Mucosa of descending colon (tissue), 3 donors: ENCODE data around the gene KRT4. TPM values are rescaled to one million over a fixed set of nuclear protein-coding genes. Genes with fewer than 3 reads are reported as not detected.
A peak's percentile ranks its signal among the peaks of the same experiment; 100 is the strongest.

ENCODE experiments used
- ATAC-seq: fragments of 200-7000 bp; cut with Tn5 transposase; one replicate; pipeline ENCODE4 v1.9.1; 2020; ENCODE audit warnings: mild to moderate bottlenecking, moderate library complexity
- DNase-seq, 3 donors: peaks; one replicate each; pipeline ENCODE4 v3.0.0-alpha.2; 2020
- H3K36me3 ChIP-seq: fragments of 200-600 bp; one replicate; pipeline ENCODE4 v1.8.0; 2021; ENCODE audit warnings: low read depth, mild to moderate bottlenecking
- H3K4me1 ChIP-seq: fragments of 200-600 bp; one replicate; pipeline ENCODE4 v1.8.0; 2021; ENCODE audit warnings: low read depth, mild to moderate bottlenecking
- H3K4me3 ChIP-seq: fragments of 200-600 bp; one replicate; pipeline ENCODE4 v1.8.0; 2021; ENCODE audit warnings: mild to moderate bottlenecking
- H3K9me3 ChIP-seq: fragments of 200-600 bp; one replicate; pipeline ENCODE4 v1.8.0; 2021; ENCODE audit warnings: mild to moderate bottlenecking
- CTCF ChIP-seq: fragments of 200-600 bp; IDR thresholded peaks from one replicate; pipeline ENCODE4 v1.8.0; 2022; ENCODE audit warnings: antibody characterized with exemption, mild to moderate bottlenecking
- intact Hi-C, 2 donors: fragments of 100-400 bp; cut with DNase I in 1 of 2; cut with micrococcal nuclease in 1 of 2; formaldehyde crosslinking; loops; one replicate each; pipeline versions ENCODE4 v1.11.0 to v1.11.1; 2022; cut with DNase I, micrococcal nuclease
- total RNA-seq, 3 donors: library from RNA; stranded (reverse); fragmentation: NEBNext Ultra II Directional in 2 of 3; extraction: Animal tissue kit (Norgen Biotek cat#: 25700) in 2 of 3; gene quantifications; one replicate each; pipeline versions ENCODE4 v1.2.1 to v1.2.4, GENCODE V29; 2021 to 2023
- donor health status: DM: no; HTN: no; CAD: no; lungs with moderate emphysema.
- donor health status: DM: no; HTN: no; CAD: no.
- donor health status: DM: no; HTN: yes; CAD: no.

Gene KRT4
- total RNA-seq, 3 donors from 2014 or later = not detected

DNA sequence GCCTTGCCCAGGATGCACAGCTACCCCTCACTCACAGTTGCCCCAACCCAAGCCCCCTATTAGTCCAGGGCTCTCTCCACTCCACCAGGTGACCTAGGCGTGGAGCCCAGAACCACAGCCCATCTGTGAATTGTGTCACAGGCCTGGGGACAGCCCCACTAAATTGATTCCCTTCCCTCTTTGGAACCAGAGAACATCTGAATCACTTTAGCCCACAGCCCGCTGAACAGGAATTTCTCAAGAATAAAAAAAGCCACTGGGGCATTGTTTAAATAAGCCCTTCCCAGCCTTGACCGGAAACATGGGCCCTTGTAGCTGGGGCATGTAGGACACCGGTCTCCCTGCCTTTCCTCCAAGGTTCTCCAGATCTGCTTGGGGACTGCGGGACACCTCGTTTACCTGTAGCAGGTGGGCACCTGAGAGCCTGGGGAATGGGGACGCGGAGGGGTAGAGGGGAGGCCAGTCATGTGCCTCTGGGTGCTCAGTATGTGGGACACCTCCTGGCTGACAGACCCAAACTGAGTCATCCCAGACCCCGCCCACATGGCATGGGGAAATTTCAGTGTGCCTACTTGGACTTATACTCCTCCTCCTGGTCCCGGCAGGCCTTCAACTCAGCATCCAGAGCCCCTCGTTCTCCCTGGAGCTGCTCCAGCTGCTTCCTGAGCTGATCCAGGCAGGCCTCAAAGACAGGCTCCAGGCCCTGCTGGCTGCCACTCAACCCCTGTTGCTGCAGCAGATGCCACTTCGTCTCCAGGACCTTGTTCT lies 33.6 kb upstream of the KRT4 start:
- no peak for ATAC-seq
- intact Hi-C loops = no loop called here
- Histone ChIP-seq H3K36me3 (no peaks in the 10 kb centered on the region), H3K4me3 (no peak overlapping the region), H3K4me1 (no peaks in the 10 kb centered on the region), H3K9me3 (no peaks in the 10 kb centered on the region)
- no peak for TF ChIP-seq CTCF
- DNase-seq = peak in 1 of 3 donors; percentile 31

- intact Hi-C loops = no loop called here
- H3K36me3 ChIP-seq = no peaks in the 10 kb centered on the region
- ATAC-seq (no peak), DNase-seq (peak in 1 of 3 donors; percentile 30)
- no peaks in the 10 kb centered on the region for H3K9me3 ChIP-seq
- no peaks in the 10 kb centered on the region for H3K4me1 ChIP-seq
- no peak overlapping the region for H3K4me3 ChIP-seq
- no peak for TF ChIP-seq CTCF
Measured at GRCh38 chr12:52846356-52846970, 32.5 kb upstream of the KRT4 start.

DNA sequence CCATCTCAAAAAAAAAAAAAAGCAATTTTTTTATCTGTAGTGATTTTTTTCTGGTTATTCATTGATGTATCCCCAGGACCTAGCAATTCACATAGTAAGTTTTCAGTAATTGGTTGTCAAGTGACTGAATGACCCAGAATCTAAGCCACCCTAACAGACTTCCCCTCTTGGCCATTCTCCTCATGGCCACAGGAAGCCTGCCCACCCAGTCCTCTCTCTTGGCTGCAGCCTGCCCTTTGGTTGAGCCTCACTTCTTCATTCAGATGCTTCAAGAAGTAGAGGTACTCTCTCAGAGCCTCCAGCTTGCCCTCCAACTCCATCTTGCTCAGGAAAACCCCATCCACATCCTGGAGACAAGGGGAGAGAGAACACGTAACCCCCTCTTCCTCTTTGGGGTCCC lies 32.0 kb upstream of the KRT4 start:
- H3K36me3 ChIP-seq = no peaks in the 10 kb centered on the region
- no peaks in the 10 kb centered on the region for H3K4me1 ChIP-seq
- ATAC-seq (no peak), DNase-seq (peak in 1 of 3 donors; percentile 2)
- no peak overlapping the region for H3K4me3 ChIP-seq
- no peaks in the 10 kb centered on the region for H3K9me3 ChIP-seq
- TF ChIP-seq CTCF = no peak
- intact Hi-C loops = no loop called here

DNA sequence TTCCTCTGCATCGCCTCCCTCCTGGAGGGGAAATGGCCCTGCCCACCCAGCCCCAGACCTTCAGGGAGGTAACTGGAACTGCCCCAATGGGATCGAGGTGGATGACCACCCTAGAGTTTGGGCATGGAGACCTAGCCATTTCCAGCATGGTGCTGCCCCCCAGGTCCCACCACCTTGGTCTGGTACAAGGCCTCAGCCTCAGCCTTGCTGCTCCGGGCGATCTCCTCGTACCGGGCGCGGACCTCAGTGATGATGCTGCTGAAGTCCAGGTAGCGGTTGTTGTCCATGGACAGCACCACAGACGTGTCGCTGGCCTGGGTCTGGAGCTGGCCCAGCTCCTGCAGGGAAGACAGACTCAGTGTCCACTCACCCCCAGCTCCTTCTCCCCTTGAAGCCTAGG lies 30.5 kb upstream of the KRT4 start:
- ATAC-seq = no peak
- no peaks in the 10 kb centered on the region for H3K9me3 ChIP-seq
- H3K4me3 ChIP-seq = no peak overlapping the region
- peak in 1 of 3 donors; percentile 42 for DNase-seq
- H3K36me3 ChIP-seq = no peaks in the 10 kb centered on the region
- intact Hi-C loops = no loop called here
- H3K4me1 ChIP-seq = no peaks in the 10 kb centered on the region
- no peak for TF ChIP-seq CTCF

DNA sequence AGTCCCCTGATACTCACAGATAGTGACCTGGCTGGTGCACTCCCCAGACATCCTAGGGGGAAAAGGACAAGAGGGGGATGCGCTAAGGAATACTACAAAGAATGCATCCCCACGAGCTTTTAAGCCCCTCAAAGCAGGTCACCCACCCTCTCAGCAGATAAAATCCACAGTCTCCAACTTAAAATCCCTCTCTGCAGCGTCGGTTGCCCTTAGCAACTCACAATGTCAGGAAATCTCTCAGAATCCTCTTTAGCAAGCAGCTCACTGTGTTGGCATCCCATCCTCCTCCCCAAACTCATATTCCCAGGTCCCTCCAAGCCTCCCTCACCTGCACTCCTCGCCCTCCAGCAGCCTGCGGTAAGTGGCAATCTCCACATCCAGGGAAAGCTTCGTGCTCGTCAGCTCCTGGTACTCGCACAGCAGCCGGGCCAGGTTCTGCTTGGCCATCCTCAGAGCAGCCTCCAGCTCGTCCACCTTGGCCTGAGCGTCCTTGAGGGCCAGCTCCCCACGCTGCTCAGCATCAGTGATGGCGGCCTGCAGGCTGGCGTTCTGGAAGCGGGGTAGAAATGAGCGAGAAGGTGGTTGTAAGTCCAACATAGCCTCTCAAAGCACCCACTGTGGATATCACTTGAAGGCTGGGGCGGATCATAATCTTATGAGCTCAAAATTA lies 25.7 kb upstream of the KRT4 start:
- intact Hi-C loops = no loop called here
- no peak for ATAC-seq
- DNase-seq = no peak
- H3K4me1 ChIP-seq = no peaks in the 10 kb centered on the region
- TF ChIP-seq CTCF = no peak
- H3K36me3 ChIP-seq = no peaks in the 10 kb centered on the region
- no peaks in the 10 kb centered on the region for H3K9me3 ChIP-seq
- no peak overlapping the region for H3K4me3 ChIP-seq
